Thyroid gland (tissue), 4 donors: ENCODE results near the gene MACC1. TPM values are rescaled to one million over a fixed set of nuclear protein-coding genes. Genes with fewer than 3 reads are reported as not detected.
"Not testable (repeated sequence)": the region's sequence is repeated elsewhere in the genome, so short reads cannot be mapped to it uniquely, and the experiment has no call there.

Experiments used
- DNase-seq, 2 donors: peaks; one replicate each; pipeline ENCODE4 v3.0.0-alpha.2; 2019
- H3K27ac ChIP-seq, 3 donors: fragments of 200-600 bp; sonication (generic); 1 replicate in 2 of 3; 2 replicates in 1 of 3; pipeline ENCODE4 v1.5.1; 2016 to 2019; ENCODE audit warnings: mild to moderate bottlenecking in 1 of 3, moderate library complexity in 1 of 3
- H3K27me3 ChIP-seq: fragments of 200-600 bp; sonication (generic); one replicate; pipeline ENCODE4 v1.5.1; 2019
- H3K36me3 ChIP-seq, 2 donors: fragments of 200-600 bp; sonication (generic); one replicate each; pipeline ENCODE4 v1.5.1; 2016 to 2019
- H3K4me1 ChIP-seq, 2 donors: fragments of 200-600 bp; sonication (generic); one replicate each; pipeline ENCODE4 v1.5.1; 2017 to 2019
- H3K4me3 ChIP-seq, 3 donors: fragments of 200-600 bp; sonication (generic); replicated peaks in 1 of 3; 1 replicate in 2 of 3; 2 replicates in 1 of 3; pipeline ENCODE4 v1.5.1; 2016; ENCODE audit warnings: mild to moderate bottlenecking in 1 of 3
- H3K9me3 ChIP-seq: fragments of 200-600 bp; sonication (generic); one replicate; pipeline ENCODE4 v1.5.1; 2017
- POLR2A ChIP-seq, 2 donors: fragments of 450-650 bp; IDR thresholded peaks; one replicate each; pipeline ENCODE4 v1.6.1; 2017; ENCODE audit warnings: antibody characterized with exemption in 2 of 2, mild to moderate bottlenecking in 2 of 2, moderate library complexity in 1 of 2
- WGBS, 2 donors: methylation state at CpG; one replicate each; pipeline ENCODE4 v1.1.5; 2017; 5-methylcytosine and 5-hydroxymethylcytosine counted together
- intact Hi-C: fragments of 100-400 bp; cut with DNase I; formaldehyde crosslinking; loops from one replicate; pipeline ENCODE4 v1.15.1; 2023
- total RNA-seq, 4 donors: library from RNA; depleted of rRNA; stranded (reverse); fragments of >200 nt; gene quantifications; one replicate each; pipeline ENCODE4 v1.2.3, GENCODE V29; 2016
- TF ChIP-seq, protein P1 (sequence below), 6 experiments: fragments of 200-600 bp in 3 of 6; fragments of 450-650 bp in 3 of 6; sonication (generic) in 3 of 6; IDR thresholded peaks; one replicate each; pipeline ENCODE4 v1.5.1; 2016 to 2019; ENCODE audit warnings: antibody characterized with exemption in 6 of 6, mild to moderate bottlenecking in 2 of 6, inconsistent platforms in 1 of 6, moderate library complexity in 1 of 6

MACC1 gene
- total RNA-seq, 4 donors from 2014 or later: 2.6 to 7.7 (median 3.6) TPM

DNA sequence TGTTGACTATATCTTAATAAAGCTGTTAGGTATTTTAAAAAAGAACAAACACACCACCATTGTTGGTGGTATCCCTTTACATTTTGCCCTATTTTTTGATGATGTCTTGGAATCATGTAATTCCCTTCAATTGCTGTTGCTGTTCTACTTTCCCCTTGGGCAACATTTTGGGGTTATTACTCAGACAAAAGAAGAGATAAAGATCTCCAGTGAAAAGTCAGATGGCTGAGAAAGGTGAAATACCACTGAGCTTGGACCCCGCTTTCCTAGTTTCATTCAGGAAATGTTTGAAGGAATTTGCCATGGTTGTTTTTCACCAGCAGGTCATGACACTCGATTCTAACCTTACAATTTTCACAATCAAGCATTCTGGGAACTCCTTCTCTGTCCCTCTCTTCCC lies 84.6 kb downstream of the MACC1 start:
- Histone ChIP-seq H3K36me3 (no peaks in the 10 kb centered on the region), H3K27ac (no peak overlapping the region), H3K27me3 (no peaks in the 10 kb centered on the region), H3K4me1 (no peaks in the 10 kb centered on the region), H3K9me3 (no peaks in the 10 kb centered on the region), H3K4me3 (no peak overlapping the region)
- DNase-seq: no peak
- TF ChIP-seq, protein P1, sequence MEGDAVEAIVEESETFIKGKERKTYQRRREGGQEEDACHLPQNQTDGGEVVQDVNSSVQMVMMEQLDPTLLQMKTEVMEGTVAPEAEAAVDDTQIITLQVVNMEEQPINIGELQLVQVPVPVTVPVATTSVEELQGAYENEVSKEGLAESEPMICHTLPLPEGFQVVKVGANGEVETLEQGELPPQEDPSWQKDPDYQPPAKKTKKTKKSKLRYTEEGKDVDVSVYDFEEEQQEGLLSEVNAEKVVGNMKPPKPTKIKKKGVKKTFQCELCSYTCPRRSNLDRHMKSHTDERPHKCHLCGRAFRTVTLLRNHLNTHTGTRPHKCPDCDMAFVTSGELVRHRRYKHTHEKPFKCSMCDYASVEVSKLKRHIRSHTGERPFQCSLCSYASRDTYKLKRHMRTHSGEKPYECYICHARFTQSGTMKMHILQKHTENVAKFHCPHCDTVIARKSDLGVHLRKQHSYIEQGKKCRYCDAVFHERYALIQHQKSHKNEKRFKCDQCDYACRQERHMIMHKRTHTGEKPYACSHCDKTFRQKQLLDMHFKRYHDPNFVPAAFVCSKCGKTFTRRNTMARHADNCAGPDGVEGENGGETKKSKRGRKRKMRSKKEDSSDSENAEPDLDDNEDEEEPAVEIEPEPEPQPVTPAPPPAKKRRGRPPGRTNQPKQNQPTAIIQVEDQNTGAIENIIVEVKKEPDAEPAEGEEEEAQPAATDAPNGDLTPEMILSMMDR (IDR thresholded peaks at IDR 0.05): no peak
- no peak for TF ChIP-seq POLR2A (IDR thresholded peaks at IDR 0.05)
- WGBS, 2 donors: 82 to 83% methylated on average over 2 of the region's 2 CpGs
- intact Hi-C loops: no loop called here

DNA sequence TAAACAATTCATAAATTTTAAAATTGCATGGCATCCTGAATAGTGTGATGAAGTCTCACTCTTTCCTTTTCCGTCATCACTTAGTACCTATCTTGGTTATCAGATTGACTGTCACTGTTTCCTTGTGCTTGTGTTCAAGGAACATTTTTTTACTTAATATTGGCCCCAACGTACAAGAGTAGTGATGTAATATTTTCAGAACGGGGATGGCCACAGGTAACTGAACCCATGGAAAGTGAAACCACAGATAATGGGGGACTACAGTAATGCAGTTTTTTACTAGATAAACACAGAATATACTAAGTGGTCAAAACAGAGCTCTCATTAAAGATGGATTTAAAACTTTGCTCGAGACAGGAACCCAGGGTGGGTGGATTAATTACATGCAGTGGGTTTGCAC lies 85.4 kb downstream of the MACC1 start:
- Histone ChIP-seq H3K27me3 (no peaks in the 10 kb centered on the region), H3K4me3 (no peak overlapping the region), H3K4me1 (no peaks in the 10 kb centered on the region), H3K27ac (no peak overlapping the region), H3K9me3 (no peaks in the 10 kb centered on the region), H3K36me3 (no peaks in the 10 kb centered on the region)
- TF ChIP-seq POLR2A (IDR thresholded peaks at IDR 0.05): no peak
- TF ChIP-seq, protein P1 (IDR thresholded peaks at IDR 0.05): no peak
- 82 to 84% methylated on average over 4 of the region's 4 CpGs for WGBS, 2 donors
- no peak for DNase-seq
- intact Hi-C loops: no loop called here

DNA sequence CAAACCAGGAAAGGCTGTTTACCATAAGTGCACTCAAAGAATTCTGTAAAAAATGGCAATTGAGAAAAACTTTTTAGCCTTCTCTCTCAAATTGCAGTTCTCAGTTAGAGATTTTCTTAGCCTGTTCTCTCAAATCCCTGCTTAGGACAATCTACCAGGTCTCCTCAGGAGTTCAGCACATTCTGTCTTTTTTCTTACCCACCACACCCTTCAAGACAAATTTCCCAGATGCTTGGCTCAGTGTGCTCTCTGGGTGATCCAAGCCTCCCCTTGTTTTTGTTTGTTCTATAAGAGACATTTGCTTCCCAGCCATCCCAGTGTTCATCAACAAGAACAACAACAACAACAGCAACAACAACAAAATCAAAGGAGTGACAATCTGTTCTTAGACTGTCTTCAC lies 87.3 kb downstream of the MACC1 start:
- intact Hi-C loops: no loop called here
- no peaks in the 10 kb centered on the region for H3K4me1 ChIP-seq
- H3K27me3 ChIP-seq: no peaks in the 10 kb centered on the region
- no peaks in the 10 kb centered on the region for H3K9me3 ChIP-seq
- no peak for TF ChIP-seq POLR2A (IDR thresholded peaks at IDR 0.05)
- TF ChIP-seq, protein P1 (IDR thresholded peaks at IDR 0.05): no peak
- no peaks in the 10 kb centered on the region for H3K36me3 ChIP-seq
- H3K4me3 ChIP-seq: no peak overlapping the region
- no peak for DNase-seq
- H3K27ac ChIP-seq: no peak overlapping the region

DNA sequence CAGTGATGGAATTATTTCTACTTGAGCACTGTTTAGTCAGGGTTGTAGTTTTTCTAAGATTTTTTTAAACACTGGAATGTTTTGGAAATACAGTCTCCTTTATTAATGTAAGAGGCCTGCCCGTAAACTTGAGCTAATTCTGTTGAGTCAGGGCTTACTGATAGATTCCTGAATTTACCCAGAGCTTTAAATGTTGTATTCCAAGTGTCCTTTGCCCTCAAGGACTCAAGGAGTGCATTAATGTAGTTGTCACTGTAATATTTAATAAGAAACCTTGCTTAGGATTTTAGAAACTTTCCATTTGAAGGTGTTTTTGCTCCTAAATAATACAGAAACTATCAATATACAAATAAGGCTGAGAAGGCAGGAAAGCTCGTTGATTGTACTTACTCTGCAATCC lies 89.2 kb downstream of the MACC1 start:
- Histone ChIP-seq H3K27me3 (no peaks in the 10 kb centered on the region), H3K27ac (no peak overlapping the region), H3K4me1 (no peaks in the 10 kb centered on the region), H3K36me3 (no peaks in the 10 kb centered on the region), H3K4me3 (no peak overlapping the region), H3K9me3 (no peaks in the 10 kb centered on the region)
- no peak for DNase-seq
- WGBS, 2 donors: 45 to 50% methylated on average over 2 of the region's 2 CpGs
- intact Hi-C loops: no loop called here
- TF ChIP-seq POLR2A (IDR thresholded peaks at IDR 0.05): no peak
- TF ChIP-seq, protein P1 (IDR thresholded peaks at IDR 0.05): no peak

DNA sequence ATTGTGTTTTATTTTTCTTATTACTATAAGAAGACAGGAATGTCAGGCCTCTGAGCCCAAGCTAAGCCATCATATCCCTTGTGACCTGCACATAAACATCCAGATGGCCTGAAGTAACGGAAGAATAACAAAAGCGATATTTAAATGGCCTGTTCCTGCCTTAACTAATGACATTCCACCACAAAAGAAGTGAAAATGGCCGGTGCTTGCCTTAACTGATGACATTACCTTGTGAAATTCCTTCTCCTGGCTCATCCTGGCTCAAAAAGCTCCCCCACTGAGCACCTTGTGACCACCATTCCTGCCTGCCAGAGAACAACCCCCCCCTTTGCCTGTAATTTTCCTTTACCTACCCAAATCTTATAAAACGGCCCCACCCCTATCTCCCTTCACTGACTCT lies 91.1 kb downstream of the MACC1 start:
- 58 to 61% methylated on average over 4 of the region's 4 CpGs for WGBS, 2 donors
- H3K4me1 ChIP-seq, intact Hi-C loops, H3K4me3 ChIP-seq, H3K36me3 ChIP-seq, H3K27me3 ChIP-seq, H3K9me3 ChIP-seq, DNase-seq, H3K27ac ChIP-seq: not testable (repeated sequence)

DNA sequence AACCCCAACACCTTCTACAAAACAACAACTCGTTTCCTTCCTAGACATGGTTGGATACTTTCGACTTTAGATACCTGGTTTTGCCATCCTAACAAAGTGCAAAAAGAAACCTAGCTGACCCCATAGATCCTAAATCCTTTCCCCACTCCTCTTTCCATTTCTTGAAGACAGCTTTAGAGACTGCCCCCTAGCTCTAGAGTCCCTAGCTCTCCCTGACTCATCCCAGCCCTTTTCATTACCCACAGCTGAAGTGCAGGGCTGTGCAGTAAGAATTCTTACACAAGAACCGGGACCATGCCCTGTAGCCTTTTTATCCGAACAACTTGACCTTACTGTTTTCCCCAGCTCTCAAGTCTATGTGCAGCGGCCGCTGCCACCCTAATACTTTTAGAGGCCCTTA lies 93.1 kb downstream of the MACC1 start:
- H3K27me3 ChIP-seq, intact Hi-C loops: not testable (repeated sequence)

DNA sequence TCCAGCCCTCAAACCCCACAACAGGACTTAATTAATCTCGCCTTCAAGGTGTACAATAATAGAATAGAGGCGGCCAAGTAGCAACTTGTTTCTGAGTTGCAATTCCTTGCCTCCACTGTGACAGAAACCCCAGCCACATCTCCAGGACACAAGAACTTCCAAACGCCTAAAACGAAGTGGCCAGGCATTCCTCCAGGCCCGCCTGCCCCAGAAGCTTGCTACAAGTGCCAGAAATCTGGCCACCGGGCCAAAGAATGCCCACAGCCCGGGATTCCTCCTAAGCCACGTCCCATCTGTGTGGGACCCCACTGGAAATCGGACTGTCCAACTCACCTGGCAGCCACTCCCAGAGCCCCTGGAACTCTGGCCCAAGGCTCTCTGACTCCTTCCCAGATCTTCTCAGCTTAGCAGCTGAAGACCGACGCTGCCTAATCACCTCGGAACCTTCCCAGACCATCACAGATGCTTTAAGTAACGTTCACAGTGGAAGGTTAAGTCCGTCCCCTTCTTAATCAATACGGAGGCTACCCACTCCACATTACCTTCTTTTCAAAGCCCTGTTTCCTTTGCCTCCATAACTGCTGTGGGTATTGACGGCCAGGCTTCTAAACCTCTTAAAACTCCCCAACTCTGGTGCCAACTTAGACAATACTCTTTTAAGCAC lies 94.4 kb downstream of the MACC1 start:
- H3K4me3 ChIP-seq, intact Hi-C loops, H3K9me3 ChIP-seq, H3K36me3 ChIP-seq, DNase-seq, H3K4me1 ChIP-seq, H3K27me3 ChIP-seq, H3K27ac ChIP-seq: not testable (repeated sequence)
- 77 to 82% methylated on average over 16 of the region's 16 CpGs for WGBS, 2 donors

More for the DNA sequence above, 93.1 kb downstream of the MACC1 start:
- H3K27ac ChIP-seq, H3K4me3 ChIP-seq, H3K36me3 ChIP-seq, H3K4me1 ChIP-seq, H3K9me3 ChIP-seq, DNase-seq: not testable (repeated sequence)
- WGBS, 2 donors: 86 to 88% methylated on average over 6 of the region's 6 CpGs
